ENCODE data around the gene TMED8.

The TMED8 gene

DNA sequence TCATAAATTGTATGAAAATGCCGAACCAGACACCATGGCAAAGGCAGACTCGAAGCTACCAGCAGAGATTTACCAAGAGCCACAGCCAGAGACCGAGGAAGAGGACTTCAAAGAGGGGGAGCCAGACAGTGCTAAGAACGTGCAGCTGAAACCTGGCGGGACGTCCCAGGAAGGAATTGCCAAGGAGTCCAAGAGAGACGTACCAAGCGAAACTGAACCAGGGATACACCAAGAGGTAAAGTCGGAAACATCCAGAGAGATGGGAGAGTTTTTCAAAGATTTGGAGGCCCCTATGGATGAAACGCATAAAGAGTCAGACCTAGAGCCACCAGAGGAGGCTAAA, 579 bp upstream of the TMED8 start:
- H3K4me2 ChIP-seq (ENCODE audit: insufficient read depth, low read length): peak overlapping the region; percentile 97
- DNase-seq (no peak), ATAC-seq (ENCODE audit: insufficient read depth, low read depth) (peak; percentile 21)
- no peaks in the 10 kb centered on the region for H4K20me1 ChIP-seq (ENCODE audit: insufficient read depth, low read length)
- peak overlapping the region; percentile 82 for H3K9ac ChIP-seq (ENCODE audit: low read depth, low read length)
- peaks cover 39% of the 10 kb centered on the region for H3K79me2 ChIP-seq (ENCODE audit: insufficient read depth, low read length)
- no peak overlapping the region for H3K27ac ChIP-seq (ENCODE audit: low read length)
- H3K27me3 ChIP-seq (ENCODE audit: insufficient read depth, low read length, poor library complexity): no peaks in the 10 kb centered on the region
- 0 out of 2 replicates have a peak, but pooled peaks cover 5% of the 10 kb centered on the region for H3K36me3 ChIP-seq (ENCODE audit: insufficient read depth, low read length)
- TF ChIP-seq, protein P1, sequence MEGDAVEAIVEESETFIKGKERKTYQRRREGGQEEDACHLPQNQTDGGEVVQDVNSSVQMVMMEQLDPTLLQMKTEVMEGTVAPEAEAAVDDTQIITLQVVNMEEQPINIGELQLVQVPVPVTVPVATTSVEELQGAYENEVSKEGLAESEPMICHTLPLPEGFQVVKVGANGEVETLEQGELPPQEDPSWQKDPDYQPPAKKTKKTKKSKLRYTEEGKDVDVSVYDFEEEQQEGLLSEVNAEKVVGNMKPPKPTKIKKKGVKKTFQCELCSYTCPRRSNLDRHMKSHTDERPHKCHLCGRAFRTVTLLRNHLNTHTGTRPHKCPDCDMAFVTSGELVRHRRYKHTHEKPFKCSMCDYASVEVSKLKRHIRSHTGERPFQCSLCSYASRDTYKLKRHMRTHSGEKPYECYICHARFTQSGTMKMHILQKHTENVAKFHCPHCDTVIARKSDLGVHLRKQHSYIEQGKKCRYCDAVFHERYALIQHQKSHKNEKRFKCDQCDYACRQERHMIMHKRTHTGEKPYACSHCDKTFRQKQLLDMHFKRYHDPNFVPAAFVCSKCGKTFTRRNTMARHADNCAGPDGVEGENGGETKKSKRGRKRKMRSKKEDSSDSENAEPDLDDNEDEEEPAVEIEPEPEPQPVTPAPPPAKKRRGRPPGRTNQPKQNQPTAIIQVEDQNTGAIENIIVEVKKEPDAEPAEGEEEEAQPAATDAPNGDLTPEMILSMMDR (IDR thresholded peaks at IDR 0.05; ENCODE audit: borderline replicate concordance, extremely low read depth, low read length, poor library complexity, severe bottlenecking): no peak
- no peak for TF ChIP-seq EZH2 (IDR thresholded peaks at IDR 0.05; ENCODE audit: borderline replicate concordance, low read depth, low read length, severe bottlenecking)
- H3K9me3 ChIP-seq (ENCODE audit: insufficient read depth, low read length, severe bottlenecking): no peaks in the 10 kb centered on the region
- peaks cover 34% of the 10 kb centered on the region for H3K4me1 ChIP-seq (ENCODE audit: insufficient read depth, low read length)
- peak overlapping the region; percentile 71; a peak in 3 of 4 replicates for H3K4me3 ChIP-seq (ENCODE audit: low read depth in 1 of 2, low read length in 2 of 2)
- H2AFZ ChIP-seq (ENCODE audit: low read depth, low read length): peak overlapping the region; percentile 88

DNA sequence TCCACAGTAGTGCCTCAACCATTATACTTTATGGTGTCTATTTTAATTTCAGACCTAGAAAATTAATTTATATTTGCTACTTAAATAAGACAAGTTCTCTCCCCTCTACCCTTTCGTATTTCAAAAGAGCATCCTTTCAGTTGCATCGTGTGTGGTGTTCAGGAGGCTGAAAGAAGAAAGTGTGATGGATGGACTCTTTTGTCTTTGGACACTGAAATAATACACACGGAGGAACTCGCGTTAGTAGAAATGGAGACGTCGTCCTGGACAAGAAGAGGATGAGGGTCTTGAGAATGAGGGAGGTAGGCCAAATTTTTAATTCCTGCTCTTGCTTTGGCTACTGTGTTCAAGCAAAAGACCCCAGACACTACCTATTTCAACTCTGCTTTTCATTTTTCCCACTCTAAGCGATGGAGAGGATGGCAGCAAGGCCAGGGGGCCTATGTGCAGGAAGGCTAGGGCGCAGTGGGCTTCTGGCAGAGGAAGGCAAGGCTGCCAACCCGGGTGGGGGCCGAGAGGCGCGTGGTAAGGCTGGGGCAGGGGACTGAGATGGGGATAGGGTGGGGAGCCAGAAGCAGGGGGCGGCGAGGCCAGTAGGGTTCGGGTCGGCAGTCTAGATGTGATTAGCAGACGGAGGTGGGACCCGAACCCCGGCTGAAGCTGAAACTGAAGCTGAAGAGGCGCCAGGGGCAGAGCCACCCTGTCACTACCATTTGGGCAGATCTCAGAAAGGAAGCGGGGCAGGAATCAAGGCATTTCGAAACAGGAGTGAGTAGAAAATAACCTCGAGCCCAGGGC, 722 bp downstream of the TMED8 start:
- Histone ChIP-seq H3K4me3 (ENCODE audit: low read depth in 1 of 2, low read length in 2 of 2) (peak overlapping the region; percentile 71), H3K79me2 (ENCODE audit: insufficient read depth, low read length) (peaks cover 49% of the 10 kb centered on the region), H3K9me3 (ENCODE audit: insufficient read depth, low read length, severe bottlenecking) (no peaks in the 10 kb centered on the region), H3K4me1 (ENCODE audit: insufficient read depth, low read length) (peaks cover 34% of the 10 kb centered on the region), H3K4me2 (ENCODE audit: insufficient read depth, low read length) (peak overlapping the region; percentile 97), H2AFZ (ENCODE audit: low read depth, low read length) (peak overlapping the region; percentile 88), H3K9ac (ENCODE audit: low read depth, low read length) (peak overlapping the region; percentile 82), H4K20me1 (ENCODE audit: insufficient read depth, low read length) (no peaks in the 10 kb centered on the region), H3K27me3 (ENCODE audit: insufficient read depth, low read length, poor library complexity) (no peaks in the 10 kb centered on the region), H3K36me3 (ENCODE audit: insufficient read depth, low read length) (0 out of 2 replicates have a peak, but pooled peaks cover 5% of the 10 kb centered on the region), H3K27ac (ENCODE audit: low read length) (peak overlapping the region; percentile 76)
- ATAC-seq (ENCODE audit: insufficient read depth, low read depth) (peak; percentile 50), DNase-seq (peak; percentile 58)
- no peak for TF ChIP-seq EZH2 (IDR thresholded peaks at IDR 0.05; ENCODE audit: borderline replicate concordance, low read depth, low read length, severe bottlenecking)
- TF ChIP-seq, protein P1 (IDR thresholded peaks at IDR 0.05; ENCODE audit: borderline replicate concordance, extremely low read depth, low read length, poor library complexity, severe bottlenecking): no peak

DNA sequence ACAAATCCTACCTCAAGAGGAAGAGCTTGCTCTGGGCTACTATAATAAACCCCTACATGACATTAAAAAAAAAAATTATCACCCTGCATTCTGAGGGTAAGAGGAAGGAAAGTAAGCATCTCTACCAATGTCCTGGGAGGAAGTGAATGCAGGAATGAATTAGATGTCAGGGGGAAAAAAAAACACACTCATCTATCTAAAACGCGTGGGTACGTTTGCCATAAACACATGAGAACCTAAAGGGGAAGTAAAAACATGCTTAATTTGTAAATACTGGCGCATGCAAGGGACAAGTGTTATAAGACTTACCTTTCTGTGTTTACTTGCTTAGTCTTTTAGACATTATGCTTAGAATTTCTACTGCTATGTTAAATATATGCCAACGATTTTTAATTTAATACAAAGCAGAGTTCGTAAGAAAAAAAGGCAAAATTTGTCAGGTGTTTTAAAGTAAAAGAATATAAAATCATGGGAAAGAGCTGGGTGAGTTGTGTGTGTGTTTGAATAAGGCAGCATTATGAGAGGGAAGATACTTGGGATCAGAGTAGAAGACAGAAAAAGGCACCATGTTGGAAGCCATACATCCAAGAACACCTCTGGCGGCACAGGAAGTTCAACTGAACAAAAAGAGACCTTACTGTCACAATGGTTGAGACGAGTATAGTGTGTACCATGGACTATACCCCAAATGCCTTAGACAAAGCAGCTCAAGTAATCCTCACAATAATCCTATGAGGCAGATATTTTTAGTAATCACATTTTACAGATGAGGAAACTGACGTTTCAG, 1.5 kb downstream of the TMED8 start:
- Histone ChIP-seq H3K4me2 (ENCODE audit: insufficient read depth, low read length) (peak overlapping the region; percentile 97), H3K4me3 (ENCODE audit: low read depth in 1 of 2, low read length in 2 of 2) (peak overlapping the region; percentile 71), H3K79me2 (ENCODE audit: insufficient read depth, low read length) (peaks cover 51% of the 10 kb centered on the region), H2AFZ (ENCODE audit: low read depth, low read length) (peak overlapping the region; percentile 88; the same call in 1 of the 2 replicates), H4K20me1 (ENCODE audit: insufficient read depth, low read length) (no peaks in the 10 kb centered on the region), H3K9me3 (ENCODE audit: insufficient read depth, low read length, severe bottlenecking) (no peaks in the 10 kb centered on the region), H3K36me3 (ENCODE audit: insufficient read depth, low read length) (0 out of 2 replicates have a peak, but pooled peaks cover 5% of the 10 kb centered on the region), H3K9ac (ENCODE audit: low read depth, low read length) (peak overlapping the region; percentile 82), H3K27ac (ENCODE audit: low read length) (peak overlapping the region; percentile 76), H3K27me3 (ENCODE audit: insufficient read depth, low read length, poor library complexity) (no peaks in the 10 kb centered on the region), H3K4me1 (ENCODE audit: insufficient read depth, low read length) (peaks cover 34% of the 10 kb centered on the region)
- ATAC-seq (ENCODE audit: insufficient read depth, low read depth): no peak
- DNase-seq: peak; percentile 21
- no peak for TF ChIP-seq EZH2 (IDR thresholded peaks at IDR 0.05; ENCODE audit: borderline replicate concordance, low read depth, low read length, severe bottlenecking)

All from DND-41 (cell line).